Right lobe of liver (tissue), 4 donors: ENCODE results near the gene SPRED1.

Experiments
- POLR2A ChIP-seq: fragments of 450-650 bp; IDR thresholded peaks from one replicate; pipeline ENCODE4 v1.6.1; 2017; ENCODE audit warnings: antibody characterized with exemption, mild to moderate bottlenecking
- TF ChIP-seq, protein P1 (sequence below), 4 donors: fragments of 200-600 bp in 3 of 4; fragments of 450-650 bp in 1 of 4; IDR thresholded peaks; one replicate each; pipeline versions ENCODE4 v1.5.1 to v1.8.0; 2016 to 2022; ENCODE audit warnings: antibody characterized with exemption in 4 of 4, mild to moderate bottlenecking in 2 of 4
- donor health status: DM: no; HTN: no; CAD: no.
- donor health status: DM: no; HTN: no; CAD: no.
- donor health status: DM: no; HTN: yes; CAD: no.

DNA sequence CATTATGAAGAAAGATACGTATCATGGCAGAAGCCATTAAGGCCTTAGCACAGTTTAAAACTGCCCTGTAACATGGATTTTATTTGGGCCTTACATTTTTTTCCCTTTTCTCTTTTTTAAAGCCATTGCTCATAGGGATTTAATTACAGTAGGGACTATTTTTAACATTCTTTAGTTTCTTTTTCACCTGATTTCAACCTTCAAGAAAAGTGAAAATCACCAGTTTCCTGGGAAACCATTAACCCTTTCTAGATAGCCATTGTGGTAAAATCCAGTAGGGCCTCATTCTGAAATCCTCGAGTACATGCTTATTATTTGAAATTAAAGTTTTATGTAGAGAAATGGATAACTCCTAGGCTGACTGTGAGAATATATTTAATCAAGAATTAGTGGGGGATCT, 3.1 kb downstream of the SPRED1 start:
- TF ChIP-seq, protein P1, sequence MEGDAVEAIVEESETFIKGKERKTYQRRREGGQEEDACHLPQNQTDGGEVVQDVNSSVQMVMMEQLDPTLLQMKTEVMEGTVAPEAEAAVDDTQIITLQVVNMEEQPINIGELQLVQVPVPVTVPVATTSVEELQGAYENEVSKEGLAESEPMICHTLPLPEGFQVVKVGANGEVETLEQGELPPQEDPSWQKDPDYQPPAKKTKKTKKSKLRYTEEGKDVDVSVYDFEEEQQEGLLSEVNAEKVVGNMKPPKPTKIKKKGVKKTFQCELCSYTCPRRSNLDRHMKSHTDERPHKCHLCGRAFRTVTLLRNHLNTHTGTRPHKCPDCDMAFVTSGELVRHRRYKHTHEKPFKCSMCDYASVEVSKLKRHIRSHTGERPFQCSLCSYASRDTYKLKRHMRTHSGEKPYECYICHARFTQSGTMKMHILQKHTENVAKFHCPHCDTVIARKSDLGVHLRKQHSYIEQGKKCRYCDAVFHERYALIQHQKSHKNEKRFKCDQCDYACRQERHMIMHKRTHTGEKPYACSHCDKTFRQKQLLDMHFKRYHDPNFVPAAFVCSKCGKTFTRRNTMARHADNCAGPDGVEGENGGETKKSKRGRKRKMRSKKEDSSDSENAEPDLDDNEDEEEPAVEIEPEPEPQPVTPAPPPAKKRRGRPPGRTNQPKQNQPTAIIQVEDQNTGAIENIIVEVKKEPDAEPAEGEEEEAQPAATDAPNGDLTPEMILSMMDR (IDR thresholded peaks at IDR 0.05), result no peak
- TF ChIP-seq POLR2A, result no peak
